NCI-H2171 treated with DMSO at 0.1 percent for 48 hours (cell line): ENCODE results near the gene ANKRD1.
"Not testable (repeated sequence)": the region's sequence is repeated elsewhere in the genome, so short reads cannot be mapped to it uniquely, and the experiment has no call there.

Experiments
- DNase-seq: peaks from one replicate; lab custom pipeline; 2025; lab: John Stamatoyannopoulos, UW

Gene ANKRD1

DNA sequence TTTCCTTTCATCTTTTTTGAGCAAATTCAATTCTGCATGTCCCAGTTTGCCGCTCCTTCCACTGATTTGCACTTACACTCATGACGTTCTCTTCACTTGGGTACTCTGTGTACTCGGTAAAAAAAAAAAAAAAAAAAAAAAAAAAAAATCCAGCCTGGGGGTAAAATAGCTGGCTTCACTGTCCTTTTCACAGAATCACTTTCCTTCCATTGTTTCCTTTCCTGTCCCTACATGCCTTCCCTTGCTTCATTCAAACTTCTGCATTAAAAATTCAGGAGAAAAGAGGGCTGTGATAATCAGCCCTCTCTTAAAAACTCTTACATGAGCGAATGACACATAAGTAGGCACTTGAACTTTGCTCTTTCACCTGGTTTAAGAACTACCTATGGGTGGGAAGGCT lies 8.7 kb downstream of the ANKRD1 start:
- no peak for DNase-seq

DNA sequence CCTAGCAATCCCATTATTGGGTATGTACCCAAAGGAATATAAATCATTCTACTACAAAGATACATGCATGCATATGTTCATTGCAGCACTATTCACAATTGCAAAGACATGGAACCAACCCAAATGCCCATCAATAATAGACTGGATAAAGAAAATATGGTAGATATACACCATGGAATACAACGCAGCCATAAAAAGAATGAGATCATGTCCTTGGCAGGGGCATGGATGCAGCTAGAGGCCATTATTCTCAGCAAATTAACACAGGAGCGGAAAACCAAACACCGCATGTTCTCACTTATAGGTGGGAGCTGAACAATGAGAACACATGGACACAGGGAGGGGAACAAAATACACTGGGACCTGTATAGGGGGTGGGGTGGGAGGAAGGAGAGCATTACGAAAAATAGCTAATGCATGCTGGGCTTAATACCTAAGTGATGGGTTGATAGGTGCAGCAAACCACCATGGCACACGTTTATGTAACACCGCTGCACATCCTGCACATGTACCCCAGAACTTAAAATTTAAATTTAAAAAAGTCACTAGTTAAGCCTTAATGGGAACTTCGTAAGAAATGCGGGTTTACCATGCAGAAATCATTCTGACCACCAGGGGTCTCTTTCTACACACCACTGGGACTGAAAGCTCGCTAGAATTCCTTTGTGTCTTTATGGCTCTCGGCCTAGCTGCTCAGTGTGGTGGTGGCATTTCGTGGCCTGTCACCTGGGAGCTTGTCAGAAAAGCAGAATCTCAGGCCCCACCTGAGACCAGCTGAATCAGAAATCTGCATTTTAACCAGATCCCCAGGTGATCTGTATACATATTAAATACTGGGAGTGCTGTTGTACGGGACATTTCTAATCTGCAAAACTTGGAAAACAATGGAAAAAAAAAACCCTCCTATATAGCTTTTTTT lies 9.5 kb downstream of the ANKRD1 start:
- DNase-seq: peak; percentile 53

DNA sequence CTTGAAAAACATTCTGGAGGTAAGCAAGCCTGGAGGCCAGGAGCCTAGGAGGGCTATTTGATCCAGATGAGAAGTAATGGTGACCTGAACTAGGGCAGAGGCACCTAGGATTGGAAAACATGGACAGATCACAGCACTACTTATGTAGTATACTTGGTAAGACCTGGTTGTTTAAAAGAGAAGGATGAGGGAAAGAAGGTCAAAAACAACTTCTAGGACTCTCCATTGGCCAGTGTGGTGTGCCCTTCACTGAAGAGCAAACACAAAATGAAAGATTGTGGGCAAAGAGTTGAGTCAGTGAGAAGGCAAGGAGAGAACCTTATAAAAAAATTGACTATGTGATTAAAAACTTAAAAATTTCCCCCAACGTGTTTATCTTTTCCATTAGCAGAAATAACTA lies 14.3 kb downstream of the ANKRD1 start:
- no peak for DNase-seq

DNA sequence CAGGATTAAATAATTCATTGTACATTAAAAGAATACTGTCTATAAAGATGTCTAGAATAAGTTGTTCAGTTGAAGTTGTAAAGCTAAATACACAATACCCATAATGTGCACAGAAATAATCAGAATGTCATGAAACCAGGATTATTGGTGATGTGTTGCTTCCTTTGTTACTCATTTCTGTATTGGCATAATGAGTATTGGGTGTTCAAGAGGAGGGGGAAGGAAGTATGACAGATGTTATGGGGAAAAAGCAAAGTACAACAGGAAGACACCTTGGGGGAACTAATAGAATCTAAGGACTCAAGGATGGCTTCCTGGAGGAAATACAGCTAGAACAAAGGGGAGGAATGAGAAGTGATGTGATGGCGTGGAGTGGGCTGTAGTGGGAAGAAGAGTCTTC lies 15.0 kb downstream of the ANKRD1 start:
- DNase-seq: no peak

DNA sequence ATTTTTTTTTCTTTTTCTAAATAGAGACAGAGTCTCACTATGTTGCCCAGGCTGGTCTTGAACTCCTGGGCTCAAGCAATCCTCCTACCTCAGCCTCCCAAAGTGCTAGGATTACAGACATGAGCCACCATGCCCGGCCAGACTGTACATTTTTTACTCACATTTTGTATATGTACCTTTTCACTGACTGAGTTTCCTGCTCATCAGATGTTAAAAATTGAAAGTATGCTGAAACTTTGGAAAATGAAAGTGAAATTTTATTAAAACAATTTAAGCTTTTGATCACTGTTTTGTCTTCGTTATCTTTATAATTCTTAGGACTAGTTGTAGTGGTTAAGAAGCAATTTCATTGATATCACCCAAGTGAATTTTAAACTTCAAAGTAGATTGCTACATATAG lies 24.0 kb downstream of the ANKRD1 start:
- not testable (repeated sequence) for DNase-seq

DNA sequence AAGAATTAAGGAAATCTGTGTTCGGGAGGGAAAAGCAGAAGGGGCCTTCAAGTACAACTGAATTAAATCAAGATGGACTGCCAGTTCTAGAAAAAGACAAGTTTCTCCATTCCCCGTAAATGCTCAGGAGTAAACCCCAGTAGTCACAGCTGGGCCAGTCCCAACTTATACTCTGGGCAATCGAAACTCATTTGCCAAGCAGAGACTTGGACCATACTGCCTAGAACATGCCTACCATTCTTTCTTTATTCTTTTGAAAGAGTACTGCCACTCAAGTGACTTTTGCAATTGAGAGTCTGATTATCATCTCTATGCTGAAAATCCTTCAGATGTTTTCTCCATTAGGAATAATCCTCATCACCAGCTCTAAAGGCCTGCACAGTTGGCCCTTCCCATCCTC lies 27.7 kb downstream of the ANKRD1 start:
- no peak for DNase-seq

DNA sequence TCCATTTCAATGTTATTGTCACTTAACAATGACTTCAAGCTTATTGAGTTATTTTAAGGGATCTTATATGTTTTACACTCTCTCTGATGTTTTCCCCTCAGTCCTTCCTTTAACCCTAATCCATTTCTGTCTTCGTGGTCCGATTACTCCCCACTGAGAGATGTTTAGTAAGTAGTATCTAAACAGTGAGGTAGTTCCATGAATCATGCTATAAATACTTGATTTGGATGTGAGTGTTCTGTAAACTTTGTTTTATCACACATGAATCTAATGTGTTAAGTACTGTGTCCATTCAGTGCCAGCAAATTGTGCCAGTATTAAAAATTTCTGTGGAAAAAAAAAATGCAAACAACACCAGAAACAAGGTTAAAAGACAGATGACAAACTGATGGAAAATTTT lies 30.5 kb downstream of the ANKRD1 start:
- DNase-seq: no peak

DNA sequence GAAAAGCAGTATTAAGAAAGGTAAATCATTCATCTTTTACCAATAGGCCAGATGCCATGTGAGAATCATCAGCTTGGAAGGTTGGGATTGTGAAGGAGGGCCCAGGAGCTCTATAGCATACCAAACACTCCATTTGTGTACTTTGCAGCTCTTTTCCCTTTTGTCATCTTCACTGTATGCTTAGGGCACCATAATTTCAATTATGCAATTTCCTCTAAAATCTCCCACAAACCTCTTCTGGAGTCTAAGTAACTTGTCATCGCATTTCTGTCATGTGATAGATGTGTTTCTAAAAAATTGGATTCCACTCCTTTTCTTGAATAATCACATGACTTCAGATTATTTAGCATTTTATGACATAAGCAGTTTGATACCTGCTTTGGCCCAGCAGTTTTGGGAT lies 31.3 kb downstream of the ANKRD1 start:
- no peak for DNase-seq

DNA sequence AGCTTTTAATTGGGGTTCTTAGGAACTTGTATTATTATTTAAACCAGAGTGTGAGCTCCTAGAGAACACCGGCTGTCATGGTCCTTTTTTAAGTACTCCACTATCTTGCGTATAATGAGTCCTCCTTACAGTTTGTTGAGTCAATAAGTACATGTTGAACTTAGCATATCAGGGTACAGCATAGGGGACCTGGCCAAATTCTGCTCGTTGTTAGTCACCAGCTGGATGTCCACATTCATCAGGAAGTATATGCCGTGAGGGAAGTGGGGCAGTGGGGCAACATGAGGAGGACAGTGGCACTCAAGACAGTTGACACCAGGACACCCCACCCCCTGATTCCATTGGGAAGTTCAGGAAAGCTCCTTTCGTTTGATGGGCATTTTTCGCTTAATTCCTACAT lies 32.5 kb downstream of the ANKRD1 start:
- no peak for DNase-seq

DNA sequence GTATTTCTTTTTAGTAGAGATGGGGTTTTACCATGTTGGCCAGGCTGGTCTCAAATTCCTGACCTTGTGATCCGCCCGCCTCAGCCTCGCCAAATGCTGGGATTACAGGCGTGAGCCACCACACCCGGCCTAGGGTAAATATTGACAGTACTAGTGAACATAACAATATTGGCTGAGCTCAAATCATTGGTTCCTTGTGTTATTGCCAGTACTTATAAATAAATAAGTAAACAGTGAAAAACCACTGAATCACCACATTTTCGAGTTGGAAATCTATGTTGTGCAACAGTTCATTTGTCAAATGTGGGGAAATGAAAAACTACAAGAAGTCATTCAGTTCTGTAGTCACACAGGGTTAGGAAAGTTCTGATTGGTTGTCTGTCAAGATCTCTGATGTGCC lies 33.3 kb downstream of the ANKRD1 start:
- DNase-seq: no peak

DNA sequence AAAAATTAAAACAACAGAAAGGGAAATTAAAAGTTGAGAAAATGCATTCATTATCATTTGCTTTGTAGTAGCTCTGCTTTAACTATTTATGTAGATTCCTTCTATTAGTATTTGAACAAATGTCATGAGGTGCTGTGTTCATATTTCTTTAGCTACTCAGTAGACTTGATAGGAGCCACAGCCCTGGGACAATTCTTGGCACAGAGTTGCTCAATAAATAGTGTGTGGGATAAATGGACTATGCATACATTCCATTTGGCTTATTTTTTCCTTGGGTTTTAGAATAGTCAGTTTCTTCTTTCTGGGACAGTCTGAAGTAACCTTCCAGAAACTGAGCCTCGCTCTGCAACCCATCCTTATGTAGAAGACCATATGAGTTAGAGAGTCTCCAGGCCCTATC lies 35.7 kb downstream of the ANKRD1 start:
- DNase-seq: no peak

DNA sequence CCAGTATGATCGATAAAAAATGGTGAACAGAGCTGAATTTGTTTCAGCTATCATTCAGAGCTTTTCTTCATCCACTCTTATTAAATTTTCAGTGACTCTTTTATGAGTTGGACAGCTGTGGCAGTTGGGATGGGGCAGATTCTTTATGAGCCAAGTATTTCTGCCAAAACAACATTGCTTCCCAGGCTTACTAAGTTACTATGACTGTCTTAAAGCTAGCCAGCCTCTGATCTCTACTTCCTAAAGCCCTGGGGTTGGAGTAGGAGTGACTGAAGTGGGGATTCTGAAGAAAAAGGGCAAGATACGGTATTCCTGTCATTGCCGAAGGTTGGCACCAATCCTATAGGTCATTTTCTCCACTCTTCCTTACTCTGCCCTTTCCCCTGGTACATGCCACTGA lies 36.5 kb downstream of the ANKRD1 start:
- no peak for DNase-seq

DNA sequence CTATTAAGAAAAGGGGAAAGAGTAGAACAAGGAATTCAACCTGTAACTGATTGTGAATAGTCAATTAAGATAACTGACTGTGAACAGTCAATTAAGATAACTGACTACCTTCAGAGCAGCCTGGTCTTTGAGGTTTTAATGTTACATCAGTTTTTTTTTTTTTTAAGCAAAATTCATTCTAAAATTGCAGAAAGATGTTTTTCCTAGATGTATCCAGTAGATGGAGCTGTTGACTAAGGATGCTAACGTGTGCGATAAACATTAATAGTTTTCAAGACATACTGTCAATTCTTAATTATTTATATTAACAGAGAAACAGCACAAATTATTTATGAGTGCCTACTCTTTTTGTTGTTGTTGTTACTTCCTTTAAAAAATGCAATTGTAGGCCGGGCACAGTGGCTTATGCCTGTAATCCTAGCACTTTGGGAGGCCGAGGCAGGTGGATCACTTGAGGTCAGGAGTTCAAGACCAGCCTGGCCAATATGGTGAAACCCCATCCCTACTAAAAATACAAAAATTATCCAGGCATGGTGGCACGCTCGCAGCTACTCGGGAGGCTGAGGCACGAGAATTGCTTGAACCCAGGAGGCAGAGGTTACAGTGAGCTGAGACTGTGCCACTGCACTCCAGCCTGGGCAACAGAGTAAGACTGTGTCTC lies 40.7 kb downstream of the ANKRD1 start:
- peak; percentile 53 for DNase-seq

DNA sequence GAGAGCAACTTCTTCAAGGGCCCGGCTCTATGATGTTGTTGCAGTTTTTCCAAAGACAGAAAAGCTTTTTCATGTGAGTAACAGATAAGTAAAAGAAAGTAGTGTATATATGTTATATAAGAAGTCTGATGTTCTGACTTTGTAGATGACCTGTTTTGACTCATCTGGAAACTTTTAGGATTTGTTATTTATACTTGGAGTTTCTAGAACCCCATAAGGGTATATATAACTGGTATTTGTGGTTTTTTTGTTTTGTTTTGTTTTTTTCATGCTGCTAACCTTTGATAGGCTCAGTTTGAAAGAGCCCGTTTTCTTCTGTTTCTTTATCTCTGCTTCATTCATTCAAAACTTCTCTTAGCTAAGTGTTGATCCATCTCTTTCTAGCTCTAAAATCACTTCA lies 41.8 kb downstream of the ANKRD1 start:
- DNase-seq: no peak

DNA sequence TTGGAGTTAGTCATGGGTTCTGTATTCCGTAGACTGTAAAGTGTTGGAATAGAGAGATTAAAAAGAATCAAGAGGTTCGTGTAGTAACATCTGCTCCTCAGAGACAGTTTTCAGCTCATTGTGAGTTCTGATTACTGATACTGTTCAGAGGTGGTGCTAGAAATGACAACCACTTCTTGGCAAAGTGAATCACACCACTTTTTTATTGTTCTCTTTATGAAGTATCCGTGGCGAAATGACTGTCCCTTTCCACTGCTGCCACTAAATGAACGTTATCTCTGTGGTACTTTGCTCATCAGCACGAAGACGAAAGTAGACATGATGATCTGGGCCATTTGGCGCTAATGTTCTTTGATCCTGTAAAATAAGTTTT lies 48.3 kb downstream of the ANKRD1 start:
- DNase-seq: no peak

DNA sequence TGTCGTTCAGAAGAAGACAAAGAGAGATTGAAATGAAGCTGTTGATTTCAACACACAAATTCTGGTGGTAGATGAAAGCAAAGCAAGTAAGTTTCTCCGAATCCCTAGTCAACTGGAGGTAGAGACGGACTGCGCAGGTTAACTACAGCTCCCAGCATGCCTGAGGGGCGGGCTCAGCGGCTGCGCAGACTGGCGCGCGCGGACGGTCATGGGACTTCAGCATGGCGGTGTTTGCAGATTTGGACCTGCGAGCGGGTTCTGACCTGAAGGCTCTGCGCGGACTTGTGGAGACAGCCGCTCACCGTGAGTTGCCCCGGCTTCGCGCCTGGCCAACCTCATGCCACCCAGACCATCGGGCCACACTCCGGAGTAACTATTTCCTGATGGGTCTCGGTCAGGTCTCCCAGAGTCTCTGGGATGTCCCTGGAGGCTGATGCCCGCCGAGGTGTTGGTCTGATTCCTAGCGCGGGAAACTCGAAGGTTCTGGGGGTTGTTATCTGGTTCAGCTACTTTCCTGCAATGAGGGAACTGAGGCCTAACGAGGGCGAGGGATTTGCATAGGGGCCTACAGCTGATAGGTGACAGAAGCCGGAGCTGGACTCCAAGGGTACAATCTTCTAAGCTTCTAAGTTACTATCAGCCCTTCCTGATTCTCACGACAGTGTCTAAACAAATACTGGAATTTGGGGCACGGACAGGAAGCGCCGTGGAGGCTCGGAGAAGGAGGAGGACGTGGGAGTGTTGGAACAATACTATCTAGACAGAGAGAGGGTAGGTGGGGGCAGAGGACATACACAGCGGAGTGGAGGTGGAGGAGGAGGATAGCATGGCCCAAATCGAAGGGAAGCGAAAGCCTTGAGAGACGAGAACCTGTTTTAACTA lies 48.9 kb downstream of the ANKRD1 start, which contains the start of gene RPP30:
RPP30 (plus strand) TSS at position 209 of the 882 bp plus-strand sequence; CDS start at position 222, 13 bp downstream.
- peak; percentile 73 for DNase-seq

DNA sequence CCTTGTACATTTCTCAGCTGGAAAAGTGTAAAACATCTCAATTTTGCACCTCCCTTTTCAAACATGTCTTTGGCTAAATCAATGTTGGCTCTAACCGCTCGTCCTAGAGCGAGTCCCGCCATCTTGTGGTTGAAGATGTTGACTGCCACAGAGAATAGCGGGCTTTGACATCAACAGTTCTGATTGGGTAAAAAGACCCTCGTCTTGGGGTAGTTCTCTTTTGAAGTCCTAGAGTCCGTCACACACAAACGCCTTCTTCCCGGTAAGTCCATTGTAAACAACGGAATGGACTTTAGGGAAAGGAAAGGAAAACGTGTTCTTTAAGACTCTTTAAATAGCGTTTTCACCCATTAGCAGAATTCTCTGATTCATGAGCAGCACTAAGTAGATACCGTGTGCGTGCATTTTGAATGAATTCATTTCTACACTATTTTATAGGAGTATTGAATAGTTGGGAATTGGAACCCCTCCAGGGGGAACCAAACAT lies 49.6 kb downstream of the ANKRD1 start:
- peak; percentile 47 for DNase-seq

DNA sequence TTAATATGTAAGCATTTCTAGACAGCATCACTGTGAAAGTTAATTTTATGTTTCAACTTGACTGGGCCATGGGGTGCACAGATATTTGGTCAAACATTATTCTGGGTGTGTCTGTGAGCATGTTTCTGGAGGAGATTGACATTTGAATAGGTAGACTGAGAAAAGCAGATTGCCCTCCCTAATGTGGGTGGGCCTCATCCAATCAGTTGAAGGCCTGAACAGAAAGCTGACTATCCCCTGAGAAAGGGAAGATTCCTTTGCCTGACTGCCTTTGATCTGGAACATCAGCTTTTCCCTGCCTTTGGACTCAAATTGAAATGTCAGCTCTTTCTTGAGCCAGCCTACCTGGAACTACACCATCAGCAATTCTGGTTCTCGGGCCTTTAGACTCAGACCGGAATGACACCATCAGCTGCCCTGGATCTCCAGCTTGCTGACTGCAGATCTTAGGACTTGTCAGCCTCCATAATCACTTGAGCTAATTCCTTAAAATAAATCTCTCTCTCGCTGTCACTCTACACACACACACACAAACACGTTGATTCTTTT lies 54.8 kb downstream of the ANKRD1 start:
- DNase-seq: no peak

DNA sequence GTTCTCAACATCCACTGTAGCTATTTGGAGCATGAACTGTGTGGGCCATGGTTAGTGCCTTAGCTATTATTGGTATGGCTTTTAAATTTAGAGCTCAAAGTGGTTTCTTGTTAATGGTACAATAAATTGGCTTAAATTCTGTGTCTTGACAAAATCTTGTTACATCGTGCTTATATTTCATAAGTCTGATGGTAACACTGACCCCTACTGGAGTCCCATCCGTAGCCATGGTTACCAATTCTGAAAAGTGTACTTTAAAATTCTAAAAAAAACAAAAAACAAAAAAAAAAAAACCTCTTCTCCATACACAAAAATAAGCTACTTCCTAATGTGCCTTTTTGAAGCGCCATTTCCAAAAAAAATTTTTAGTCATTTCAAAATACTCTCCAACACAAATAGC lies 55.5 kb downstream of the ANKRD1 start:
- no peak for DNase-seq

DNA sequence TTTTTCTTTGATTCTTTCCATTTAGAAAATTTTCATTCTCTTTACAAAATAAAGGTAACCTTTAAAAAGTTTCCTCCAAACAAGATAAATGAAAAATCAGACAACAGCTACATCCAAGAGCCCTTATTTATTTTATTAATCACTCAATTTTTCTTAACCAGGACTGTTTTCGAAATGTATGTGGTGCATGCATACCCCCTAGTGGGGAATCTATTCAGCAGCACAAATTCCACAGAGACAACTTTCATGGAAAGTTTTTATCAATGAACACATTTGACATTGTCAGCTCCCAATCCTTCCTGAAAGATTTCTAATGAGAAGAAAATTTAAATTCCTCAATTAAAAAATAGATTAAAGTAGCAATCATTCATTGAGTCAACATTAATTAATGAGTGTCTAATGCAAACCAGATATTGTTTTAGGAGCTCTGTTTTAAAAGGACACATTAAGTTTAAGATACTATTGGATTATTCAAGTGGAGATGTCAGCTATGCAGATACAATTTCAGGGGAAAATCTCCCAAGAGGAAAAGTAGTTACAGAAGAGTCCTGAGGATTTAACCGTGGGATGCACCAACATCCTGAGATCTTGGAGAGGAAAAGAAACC lies 57.9 kb downstream of the ANKRD1 start:
- peak; percentile 2 for DNase-seq
